Neural progenitor cell (in vitro differentiated cells): ENCODE measurements around the gene DSCAML1. TPM values are rescaled to one million over a fixed set of nuclear protein-coding genes. Genes with fewer than 3 reads are reported as not detected.

Experiments
- DNase-seq: peaks from one replicate; pipeline ENCODE4 v3.0.0-alpha.2; 2016; ENCODE audit warnings: low spot score
- H2AFZ ChIP-seq: fragments of 200-600 bp; sonication (generic); replicated peaks from 2 replicates; pipeline ENCODE4 v1.6.1; 2016; ENCODE audit warnings: antibody characterized with exemption
- H3F3A ChIP-seq: fragments of 200-600 bp; sonication (generic); 2 replicates; pipeline ENCODE4 v1.6.1; 2016; ENCODE audit warnings: antibody characterized with exemption, low read depth
- H3K27ac ChIP-seq: fragments of 200-600 bp; sonication (generic); 2 replicates; pipeline ENCODE4 v1.5.1; 2016; ENCODE audit warnings: mild to moderate bottlenecking
- H3K27me3 ChIP-seq: fragments of 200-600 bp; sonication (generic); 2 replicates; pipeline ENCODE4 v1.6.1; 2016; ENCODE audit warnings: mild to moderate bottlenecking, moderate library complexity
- H3K36me3 ChIP-seq: fragments of 200-600 bp; sonication (generic); 2 replicates; pipeline ENCODE4 v1.5.1; 2016
- H3K4me1 ChIP-seq: fragments of 200-600 bp; sonication (generic); 2 replicates; pipeline ENCODE4 v1.6.1; 2016; ENCODE audit warnings: mixed run types
- H3K4me2 ChIP-seq: fragments of 200-600 bp; sonication (generic); 2 replicates; pipeline ENCODE4 v1.6.1; 2016
- H3K4me3 ChIP-seq: fragments of 200-600 bp; sonication (generic); 2 replicates; pipeline ENCODE4 v1.5.1; 2016
- H3K79me2 ChIP-seq: fragments of 200-600 bp; sonication (generic); 2 replicates; pipeline ENCODE4 v1.6.1; 2016; ENCODE audit warnings: low read depth
- H3K9ac ChIP-seq: fragments of 200-600 bp; sonication (generic); 2 replicates; pipeline ENCODE4 v1.6.1; 2016
- H3K9me3 ChIP-seq: fragments of 200-600 bp; sonication (generic); 2 replicates; pipeline ENCODE4 v1.5.1; 2016; ENCODE audit warnings: low read depth
- H4K20me1 ChIP-seq: fragments of 200-600 bp; sonication (generic); 2 replicates; pipeline ENCODE4 v1.6.1; 2016; ENCODE audit warnings: low read depth
- H3K27ac Mint-ChIP-seq: 3 replicates; pipeline ENCODE4 v1.8.0; 2021; ENCODE audit warnings: mixed read lengths
- H3K27me3 Mint-ChIP-seq: 2 replicates; pipeline ENCODE4 v1.8.0; 2022; ENCODE audit warnings: low read depth, mild to moderate bottlenecking, inconsistent platforms, moderate library complexity, mixed read lengths; ENCODE audit not compliant: insufficient read depth
- H3K36me3 Mint-ChIP-seq: 3 replicates; pipeline ENCODE4 v1.8.0; 2021; ENCODE audit warnings: mixed read lengths
- H3K4me1 Mint-ChIP-seq: 3 replicates; pipeline ENCODE4 v1.8.0; 2021; ENCODE audit warnings: mixed read lengths
- H3K4me3 Mint-ChIP-seq: 3 replicates; pipeline ENCODE4 v1.8.0; 2021; ENCODE audit warnings: mild to moderate bottlenecking, moderate library complexity, mixed read lengths
- H3K9me3 Mint-ChIP-seq: 3 replicates; pipeline ENCODE4 v1.8.0; 2020; ENCODE audit warnings: mixed read lengths
- EZH2 ChIP-seq: fragments of 200-600 bp; sonication (generic); IDR thresholded peaks from 2 replicates; pipeline ENCODE4 v1.6.1; 2017; ENCODE audit warnings: antibody characterized with exemption, mild to moderate bottlenecking, moderate library complexity
- EZH2phosphoT487 ChIP-seq: fragments of 200-600 bp; sonication (generic); IDR thresholded peaks from 2 replicates; pipeline ENCODE4 v1.6.1; 2017; ENCODE audit warnings: antibody characterized with exemption
- total RNA-seq: library from RNA; depleted of rRNA; stranded (reverse); fragments of >200 nt; gene quantifications from 2 replicates; pipeline ENCODE4 v1.2.3, GENCODE V29; 2015; ENCODE audit warnings: low replicate concordance
- TF ChIP-seq, protein P1 (sequence below): fragments of 200-600 bp; sonication (generic); IDR thresholded peaks from 2 replicates; pipeline ENCODE4 v1.5.1; 2017; ENCODE audit warnings: antibody characterized with exemption, mild to moderate bottlenecking

DSCAML1 gene
- total RNA-seq, 1 donor from 2014 or later = 0.06 TPM

DNA sequence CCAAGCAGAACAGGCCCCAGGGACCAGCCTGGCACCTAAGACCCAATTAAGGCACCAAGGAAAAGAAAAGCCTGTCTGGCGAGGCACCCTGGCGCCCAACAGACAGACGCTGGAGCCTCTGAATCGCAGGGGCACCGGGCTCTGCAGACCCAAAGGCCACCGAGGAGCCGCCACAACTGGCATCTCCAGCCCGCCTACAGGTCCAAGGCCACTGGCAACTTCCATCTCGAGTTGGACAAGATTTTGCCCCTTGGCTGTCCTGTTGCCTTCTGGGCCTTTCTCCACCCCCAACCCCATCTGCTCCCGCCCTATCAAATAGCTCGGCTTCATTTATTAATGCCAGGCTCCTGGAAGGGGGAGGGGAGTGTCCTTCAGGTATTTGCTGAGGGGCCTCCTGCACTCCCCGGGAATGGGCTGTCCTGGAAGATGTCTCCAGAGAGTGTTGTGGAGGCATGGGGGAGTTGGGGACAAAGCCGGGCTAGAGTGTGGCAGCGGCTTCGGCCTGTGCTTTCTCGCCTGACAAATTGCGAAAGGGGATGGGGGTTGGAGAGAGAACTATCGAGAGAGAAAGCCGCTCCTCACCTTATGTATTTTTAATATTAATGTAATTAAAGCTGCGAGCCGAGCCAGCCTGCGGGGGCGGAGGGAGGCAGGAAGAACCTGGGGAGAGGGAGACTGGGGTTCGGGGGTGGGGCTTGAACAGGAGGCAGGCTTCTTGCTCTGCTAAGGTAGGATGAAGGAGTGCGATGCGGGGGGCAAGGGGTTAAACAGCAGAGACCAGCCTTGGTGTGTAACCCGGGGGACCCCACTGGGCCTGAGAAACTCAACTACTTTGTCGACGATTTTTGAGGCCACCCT is 2.0 kb downstream of the DSCAML1 start:
- no peak overlapping the region for H2AFZ ChIP-seq
- H3K9ac ChIP-seq = no peak overlapping the region
- Mint-ChIP-seq H3K27ac (no peak overlapping the region), H3K36me3 (no peaks in the 10 kb centered on the region), H3K9me3 (no peaks in the 10 kb centered on the region), H3K27me3 (peaks cover 64% of the 10 kb centered on the region), H3K4me1 (peaks cover 26% of the 10 kb centered on the region), H3K4me3 (peak overlapping the region; percentile 69)
- TF ChIP-seq EZH2 = no peak
- TF ChIP-seq EZH2phosphoT487 = no peak
- TF ChIP-seq, protein P1, sequence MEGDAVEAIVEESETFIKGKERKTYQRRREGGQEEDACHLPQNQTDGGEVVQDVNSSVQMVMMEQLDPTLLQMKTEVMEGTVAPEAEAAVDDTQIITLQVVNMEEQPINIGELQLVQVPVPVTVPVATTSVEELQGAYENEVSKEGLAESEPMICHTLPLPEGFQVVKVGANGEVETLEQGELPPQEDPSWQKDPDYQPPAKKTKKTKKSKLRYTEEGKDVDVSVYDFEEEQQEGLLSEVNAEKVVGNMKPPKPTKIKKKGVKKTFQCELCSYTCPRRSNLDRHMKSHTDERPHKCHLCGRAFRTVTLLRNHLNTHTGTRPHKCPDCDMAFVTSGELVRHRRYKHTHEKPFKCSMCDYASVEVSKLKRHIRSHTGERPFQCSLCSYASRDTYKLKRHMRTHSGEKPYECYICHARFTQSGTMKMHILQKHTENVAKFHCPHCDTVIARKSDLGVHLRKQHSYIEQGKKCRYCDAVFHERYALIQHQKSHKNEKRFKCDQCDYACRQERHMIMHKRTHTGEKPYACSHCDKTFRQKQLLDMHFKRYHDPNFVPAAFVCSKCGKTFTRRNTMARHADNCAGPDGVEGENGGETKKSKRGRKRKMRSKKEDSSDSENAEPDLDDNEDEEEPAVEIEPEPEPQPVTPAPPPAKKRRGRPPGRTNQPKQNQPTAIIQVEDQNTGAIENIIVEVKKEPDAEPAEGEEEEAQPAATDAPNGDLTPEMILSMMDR = no peak
- H3K27me3 ChIP-seq = peaks cover 86% of the 10 kb centered on the region
- H3K9me3 ChIP-seq = no peaks in the 10 kb centered on the region
- H3F3A ChIP-seq = peaks cover 4% of the 10 kb centered on the region
- H3K79me2 ChIP-seq = no peaks in the 10 kb centered on the region
- peak overlapping the region; percentile 51 for H3K4me3 ChIP-seq
- no peak for DNase-seq
- peak overlapping the region; percentile 92 for H3K4me2 ChIP-seq
- H3K4me1 ChIP-seq = peaks cover 15% of the 10 kb centered on the region
- H3K27ac ChIP-seq = no peak overlapping the region
- H4K20me1 ChIP-seq = peaks cover 25% of the 10 kb centered on the region
- no peaks in the 10 kb centered on the region for H3K36me3 ChIP-seq

DNA sequence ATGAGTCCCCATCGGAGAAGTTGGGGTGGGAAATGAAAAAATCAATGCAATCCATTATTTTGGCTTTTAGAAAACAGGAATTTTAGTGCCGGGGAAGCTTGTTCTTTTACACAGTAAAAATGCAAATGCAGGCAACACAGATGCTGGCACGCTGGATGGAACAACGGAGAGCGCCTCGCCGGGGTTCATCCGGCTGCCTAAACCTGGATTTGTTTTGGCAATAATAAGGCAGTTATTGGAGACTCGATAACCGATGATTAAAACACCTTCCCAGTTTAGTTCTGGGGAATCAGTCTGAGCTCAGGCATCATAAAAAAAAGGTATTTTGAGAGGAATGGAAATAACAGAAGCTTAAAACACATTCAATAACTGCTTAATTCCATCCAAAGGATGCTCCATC is 2.9 kb downstream of the DSCAML1 start:
- peaks cover 15% of the 10 kb centered on the region for H3K4me1 ChIP-seq
- no peak overlapping the region for H2AFZ ChIP-seq
- Mint-ChIP-seq H3K4me1 (peaks cover 19% of the 10 kb centered on the region), H3K36me3 (no peaks in the 10 kb centered on the region), H3K4me3 (no peak overlapping the region), H3K9me3 (no peaks in the 10 kb centered on the region), H3K27me3 (peaks cover 57% of the 10 kb centered on the region), H3K27ac (no peak overlapping the region)
- no peaks in the 10 kb centered on the region for H3K36me3 ChIP-seq
- TF ChIP-seq EZH2 (no peak), EZH2phosphoT487 (no peak)
- TF ChIP-seq, protein P1 = no peak
- no peak overlapping the region for H3K4me3 ChIP-seq
- no peak overlapping the region for H3K4me2 ChIP-seq
- H3K27ac ChIP-seq = no peak overlapping the region
- no peaks in the 10 kb centered on the region for H3K9me3 ChIP-seq
- peaks cover 77% of the 10 kb centered on the region for H3K27me3 ChIP-seq
- peaks cover 25% of the 10 kb centered on the region for H4K20me1 ChIP-seq
- no peak for DNase-seq
- no peak overlapping the region for H3K9ac ChIP-seq
- H3K79me2 ChIP-seq = no peaks in the 10 kb centered on the region
- peaks cover 4% of the 10 kb centered on the region for H3F3A ChIP-seq

DNA sequence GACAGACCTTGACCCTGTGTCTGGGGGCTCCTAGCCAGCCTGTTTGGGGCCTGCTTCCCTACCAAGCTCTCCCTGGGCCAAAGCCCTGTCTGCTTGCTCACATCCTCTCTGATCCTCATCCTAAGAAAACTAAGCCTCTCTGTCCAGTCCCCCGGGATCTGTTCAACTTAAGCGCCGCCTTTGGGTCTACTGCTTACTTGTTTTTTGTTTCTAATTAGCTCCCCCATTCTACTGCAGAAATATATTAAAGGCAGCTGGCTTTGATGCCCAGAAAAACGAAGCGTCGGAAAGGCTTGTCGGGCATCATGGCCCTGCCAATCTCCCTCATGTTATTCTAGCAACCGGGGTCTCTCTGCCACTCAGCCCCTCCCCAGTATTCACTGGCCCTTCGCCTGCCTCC is 3.4 kb downstream of the DSCAML1 start:
- H3K4me1 ChIP-seq = peaks cover 15% of the 10 kb centered on the region
- no peak overlapping the region for H3K9ac ChIP-seq
- Mint-ChIP-seq H3K36me3 (no peaks in the 10 kb centered on the region), H3K4me3 (no peak overlapping the region), H3K27me3 (peaks cover 57% of the 10 kb centered on the region), H3K27ac (no peak overlapping the region), H3K9me3 (no peaks in the 10 kb centered on the region), H3K4me1 (peaks cover 14% of the 10 kb centered on the region)
- H3F3A ChIP-seq = peaks cover 4% of the 10 kb centered on the region
- H2AFZ ChIP-seq = no peak overlapping the region
- H4K20me1 ChIP-seq = peaks cover 25% of the 10 kb centered on the region
- TF ChIP-seq EZH2 (no peak), EZH2phosphoT487 (no peak)
- TF ChIP-seq, protein P1 = no peak
- H3K9me3 ChIP-seq = no peaks in the 10 kb centered on the region
- no peaks in the 10 kb centered on the region for H3K79me2 ChIP-seq
- no peaks in the 10 kb centered on the region for H3K36me3 ChIP-seq
- DNase-seq = no peak
- no peak overlapping the region for H3K4me2 ChIP-seq
- H3K4me3 ChIP-seq = no peak overlapping the region
- H3K27ac ChIP-seq = no peak overlapping the region
- peaks cover 71% of the 10 kb centered on the region for H3K27me3 ChIP-seq
